GM21367 (cell line): ENCODE data around the gene CD226.
A peak's percentile ranks its signal among the peaks of the same experiment; 100 is the strongest.
"Not testable (repeated sequence)": the region's sequence is repeated elsewhere in the genome, so short reads cannot be mapped to it uniquely, and the experiment has no call there.

Experiments used
- ATAC-seq: cut with Tn5 transposase; IDR thresholded peaks from one replicate; pipeline ENCODE4 v1.9.1; 2021; ENCODE audit not compliant: unreplicated experiment

The CD226 gene

DNA sequence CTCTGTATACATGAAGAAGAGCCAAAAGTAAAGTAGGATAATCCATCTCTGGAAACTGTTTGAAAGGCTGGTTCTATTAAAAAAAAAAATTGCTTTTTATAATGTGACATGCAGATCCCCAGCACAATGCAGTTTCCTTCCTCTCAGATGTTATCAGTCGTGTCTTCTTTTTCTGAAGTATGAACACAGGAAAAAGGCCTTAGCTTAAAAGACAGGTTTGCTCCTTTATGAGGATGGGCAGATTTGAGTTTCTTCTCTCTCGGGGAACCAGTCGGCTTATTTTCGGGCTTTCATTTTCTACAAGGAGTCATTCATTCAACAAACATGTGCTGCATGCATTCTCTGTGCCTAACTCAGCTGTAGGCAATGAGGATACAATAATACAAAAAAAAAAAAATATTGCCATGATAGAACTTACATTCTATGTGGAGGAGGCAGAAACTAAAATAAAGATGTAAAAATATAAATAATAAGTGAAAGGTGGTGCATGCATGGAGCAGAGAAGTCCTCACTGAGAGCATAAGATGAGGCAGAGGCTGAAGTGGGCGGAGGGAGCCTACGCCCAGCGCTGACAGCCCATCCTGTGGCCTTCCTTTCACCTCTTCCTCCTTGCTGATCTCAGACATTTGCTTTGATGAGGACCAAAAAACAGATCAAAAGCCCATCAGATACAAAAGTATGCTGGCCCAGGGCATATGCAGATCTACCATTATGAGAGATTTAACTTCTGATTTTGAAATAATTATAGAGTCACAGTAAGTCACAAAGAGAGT lies at the start of gene CD226:
TSS of gene CD226 (minus strand) at position 513 of the 773 bp plus-strand sequence. CDS start at position 46, 467 bp downstream.
- ATAC-seq: peak; percentile 37

DNA sequence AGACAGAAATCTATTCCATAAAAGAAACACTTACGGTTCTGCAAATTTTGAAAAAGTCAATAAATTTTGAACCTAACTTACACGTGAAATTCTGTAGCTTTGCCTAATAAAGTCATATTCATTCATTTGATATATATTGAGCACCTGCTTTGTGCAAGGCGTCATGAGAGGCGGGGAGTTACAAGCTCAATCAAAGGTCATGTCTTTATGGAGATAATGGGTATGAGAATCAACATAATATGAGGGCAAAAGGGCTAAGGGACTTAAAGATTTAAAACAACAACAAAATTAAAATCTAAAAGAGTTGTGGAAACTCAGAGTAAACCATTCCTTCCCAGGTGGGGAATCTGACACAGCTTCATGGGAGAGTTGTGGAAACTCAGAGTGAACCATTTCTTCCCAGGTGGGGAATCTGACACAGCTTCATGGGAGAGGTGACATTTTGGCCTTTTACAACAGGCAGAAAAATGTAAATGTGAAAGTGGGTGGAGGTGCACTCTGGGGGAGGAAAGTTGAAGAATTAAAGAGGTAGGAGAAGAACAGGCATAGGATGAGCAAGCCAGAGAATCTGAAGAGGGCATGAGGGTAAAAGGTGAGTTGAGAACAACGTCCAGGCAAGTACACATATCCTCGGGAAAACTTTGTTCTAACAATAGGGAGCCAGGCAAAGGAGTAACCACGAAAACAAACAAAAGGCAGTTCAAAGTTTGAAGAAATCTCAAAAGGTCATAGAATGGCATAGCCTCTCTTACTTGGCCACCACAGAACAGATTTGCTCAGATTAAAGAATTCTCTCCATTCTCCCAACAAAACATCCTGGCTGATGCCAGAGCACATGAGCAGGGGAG lies 49.5 kb upstream of the CD226 start:
- ATAC-seq: no peak

DNA sequence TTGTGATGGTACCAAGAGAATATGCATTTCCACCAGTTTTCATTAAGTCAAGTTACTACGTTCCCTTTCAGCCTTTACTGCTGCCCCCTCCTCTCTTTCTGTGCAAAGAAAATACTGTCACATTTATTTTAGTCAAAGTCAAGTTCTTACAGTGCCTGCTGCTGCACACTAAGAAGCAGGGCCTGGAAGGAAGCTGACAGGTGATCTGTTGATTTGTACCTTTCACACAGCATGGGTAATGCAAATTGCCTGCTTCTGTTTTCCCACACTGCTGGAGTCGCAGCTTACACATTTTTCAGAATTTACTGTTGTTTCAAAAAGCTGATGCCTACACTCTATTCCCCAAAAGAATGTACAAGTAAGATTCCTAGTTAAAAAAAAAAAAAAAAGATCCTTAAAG lies 48.7 kb upstream of the CD226 start:
- ATAC-seq: no peak

DNA sequence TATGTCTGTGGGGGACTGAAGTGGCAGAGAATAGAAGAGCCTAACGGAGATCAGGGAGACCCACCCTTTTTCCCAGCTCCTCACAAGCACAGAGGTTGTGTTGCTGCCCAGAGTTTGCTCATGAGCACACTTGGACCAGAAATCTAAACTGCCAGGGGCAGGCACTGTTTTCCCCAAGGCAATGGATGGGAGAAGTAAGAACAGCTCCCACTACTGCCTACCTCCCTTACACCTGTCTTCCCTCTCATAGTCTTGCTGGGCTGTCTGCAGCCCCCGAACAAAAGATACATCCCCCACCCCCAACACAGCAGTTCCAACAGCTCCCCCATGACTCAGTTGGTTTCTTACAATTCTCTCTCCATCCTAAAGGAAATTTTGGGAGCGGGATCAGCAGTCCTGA lies 48.1 kb upstream of the CD226 start:
- no peak for ATAC-seq

DNA sequence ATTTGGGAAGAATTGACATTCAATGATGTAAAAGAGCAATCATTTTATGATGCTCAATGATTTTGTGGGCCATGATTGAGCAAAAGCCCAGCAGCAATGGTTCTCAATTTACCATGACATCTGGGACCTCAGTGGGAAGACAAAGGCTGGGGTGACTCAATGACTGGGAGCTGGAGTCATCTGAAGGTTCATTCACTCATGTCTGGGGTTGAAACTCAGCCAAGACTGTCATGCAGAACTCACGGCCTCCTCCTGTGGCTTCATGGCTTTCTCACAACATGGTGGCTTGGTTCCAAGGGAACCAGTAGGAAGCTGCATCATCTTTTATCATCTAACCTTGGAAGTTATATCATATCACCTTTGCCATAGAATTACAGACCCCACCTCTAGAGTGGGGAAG lies 45.1 kb upstream of the CD226 start:
- ATAC-seq: no peak

DNA sequence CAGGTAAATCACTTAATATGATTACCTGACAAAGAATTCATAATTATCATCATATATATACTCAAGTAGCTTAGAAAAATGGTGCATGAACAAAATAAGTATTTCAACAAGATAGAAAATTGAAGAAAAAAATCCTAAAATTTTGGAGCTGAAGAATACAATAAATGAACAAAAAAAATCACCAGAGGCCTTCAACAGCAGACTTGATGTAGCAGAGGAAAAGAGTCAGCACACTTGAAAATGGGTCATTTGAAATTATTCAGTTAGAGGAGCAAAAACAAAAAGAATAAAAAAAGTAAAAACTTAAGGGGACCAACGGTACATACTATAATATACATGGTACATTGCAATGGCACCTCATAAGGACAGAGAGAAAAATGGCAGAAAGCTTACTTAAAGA lies 40.2 kb upstream of the CD226 start:
- no peak for ATAC-seq

GRCh38 chr18:69985239-69985638 lies 37.6 kb upstream of the CD226 start:
- ATAC-seq: no peak

DNA sequence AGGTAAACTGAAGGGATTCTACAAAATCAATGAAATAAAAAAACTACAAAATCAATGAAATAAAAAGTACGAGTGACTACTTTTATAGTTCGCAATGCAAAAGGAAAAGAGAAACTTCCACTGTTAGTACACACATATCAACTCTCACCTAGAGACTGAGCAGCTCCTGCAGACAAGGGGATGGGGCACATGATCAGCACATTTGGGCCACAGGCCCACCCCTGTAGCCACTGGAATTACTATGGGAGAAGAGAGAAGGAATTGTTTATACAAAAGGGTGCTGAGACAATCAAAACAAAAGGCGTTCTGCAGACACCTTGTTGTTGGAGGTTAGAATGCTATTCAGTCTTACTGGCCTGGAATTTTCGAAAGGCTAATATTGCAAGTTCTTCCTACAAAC lies 34.7 kb upstream of the CD226 start:
- no peak for ATAC-seq

DNA sequence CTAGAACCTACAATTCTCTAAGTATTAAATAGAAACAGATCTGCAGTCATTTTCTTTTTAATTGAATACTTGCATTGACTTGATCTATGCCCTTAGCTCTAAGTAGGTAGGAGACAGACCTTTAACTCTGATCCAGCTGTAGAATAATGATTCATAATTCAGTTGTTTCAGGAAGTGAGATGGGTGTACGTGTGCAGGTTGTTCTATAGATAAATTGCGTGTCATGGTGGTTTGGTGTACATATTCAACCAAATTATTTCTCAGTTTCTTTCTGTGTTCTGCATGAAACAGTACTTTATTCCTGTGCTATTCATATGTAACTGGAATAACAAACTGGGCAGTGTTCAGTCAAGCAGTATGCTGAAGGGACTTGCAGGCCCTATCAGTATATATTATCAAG lies 34.3 kb upstream of the CD226 start:
- ATAC-seq: peak; percentile 44

GRCh38 chr18:69980982-69981804 lies 33.5 kb upstream of the CD226 start:
- no peak for ATAC-seq

GRCh38 chr18:69980509-69980908 lies 32.8 kb upstream of the CD226 start:
- no peak for ATAC-seq

- peak; percentile 81 for ATAC-seq
Observed at GRCh38 chr18:69978732-69979715, 31.4 kb upstream of the CD226 start.

GRCh38 chr18:69975294-69975693 lies 27.6 kb upstream of the CD226 start:
- not testable (repeated sequence) for ATAC-seq

GRCh38 chr18:69974365-69974764 lies 26.7 kb upstream of the CD226 start:
- no peak for ATAC-seq

DNA sequence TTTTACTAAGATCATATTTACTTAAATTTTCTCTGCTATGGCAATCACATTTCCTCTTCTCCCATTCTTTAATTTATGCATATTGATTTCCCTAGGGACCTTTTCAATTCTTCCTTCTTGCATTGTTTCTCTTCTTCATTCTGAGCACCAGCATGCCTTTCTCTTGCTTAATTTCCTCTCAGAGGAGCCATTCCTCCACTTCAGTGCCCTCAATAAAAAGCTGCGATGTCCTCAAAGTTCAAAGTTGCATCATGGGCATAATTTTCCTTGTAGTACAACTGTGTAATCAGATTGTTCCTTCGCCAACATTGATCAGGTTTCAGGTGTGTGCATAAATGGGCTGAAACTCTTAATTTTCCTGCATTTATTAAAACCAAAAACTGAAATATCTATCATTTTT lies 21.8 kb upstream of the CD226 start:
- no peak for ATAC-seq

- no peak for ATAC-seq
Observed at GRCh38 chr18:69968039-69968438, 20.4 kb upstream of the CD226 start.

- no peak for ATAC-seq
Observed at GRCh38 chr18:69963196-69963595, 15.5 kb upstream of the CD226 start.

GRCh38 chr18:69961718-69962117 lies 14.0 kb upstream of the CD226 start:
- ATAC-seq: no peak

DNA sequence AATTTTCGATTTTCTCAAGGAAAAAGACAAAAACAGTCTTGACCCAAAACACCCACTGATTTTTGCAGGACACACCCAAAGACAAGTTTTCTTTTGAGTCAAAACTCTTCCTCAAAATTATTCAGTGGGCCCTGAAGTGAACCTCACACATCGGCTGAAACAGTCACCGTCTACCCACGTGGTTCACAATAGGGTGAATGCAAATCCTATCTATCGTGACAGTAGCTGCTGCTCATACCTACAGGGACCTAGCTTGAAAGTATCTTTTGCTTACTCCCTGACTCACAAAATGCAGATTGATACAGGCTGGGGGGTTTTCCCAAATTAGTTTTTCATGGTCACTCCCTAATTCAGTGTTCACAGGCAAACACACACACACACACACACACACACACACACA lies 10.7 kb upstream of the CD226 start:
- peak; percentile 46 for ATAC-seq

DNA sequence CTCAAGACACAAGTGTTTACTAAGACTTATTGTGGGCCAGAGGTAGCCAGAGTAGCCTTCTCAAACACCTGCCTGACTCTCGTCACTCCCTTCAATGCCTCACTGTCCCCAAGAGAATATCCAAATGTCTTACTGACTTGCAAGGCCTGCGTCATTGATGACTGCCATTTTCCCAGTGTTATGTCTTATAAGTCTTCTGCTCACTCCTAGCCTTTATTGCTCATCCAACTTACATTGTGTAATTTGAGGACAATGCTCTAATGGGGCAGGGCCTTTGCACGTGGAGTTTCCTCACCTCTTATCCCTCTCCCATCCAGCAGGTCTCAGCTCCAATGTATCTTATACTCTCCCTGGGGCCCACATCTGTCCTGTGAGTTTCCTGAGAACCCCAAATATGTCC lies 10.1 kb upstream of the CD226 start:
- no peak for ATAC-seq
